Measurements from ENCODE around the gene DISC1.

DISC1 gene

GRCh38 chr1:231857609-231858135, 231.1 kb downstream of the DISC1 start:
- DNase-seq (ENCODE audit: low spot score): no peak

GRCh38 chr1:231860221-231861088, 233.9 kb downstream of the DISC1 start:
- no peak for DNase-seq (ENCODE audit: low spot score)

GRCh38 chr1:231861541-231862481, 235.2 kb downstream of the DISC1 start:
- DNase-seq (ENCODE audit: low spot score): no peak

GRCh38 chr1:231862611-231863010, 236.0 kb downstream of the DISC1 start:
- DNase-seq (ENCODE audit: low spot score): no peak

GRCh38 chr1:231865331-231865730, 238.7 kb downstream of the DISC1 start:
- DNase-seq (ENCODE audit: low spot score): no peak

GRCh38 chr1:231866392-231867331, 240.1 kb downstream of the DISC1 start:
- peak; percentile 57 for DNase-seq (ENCODE audit: low spot score)

- no peak for DNase-seq (ENCODE audit: low spot score)
Observed at GRCh38 chr1:231867607-231868006, 241.0 kb downstream of the DISC1 start.

- no peak for DNase-seq (ENCODE audit: low spot score)
Observed at GRCh38 chr1:231869364-231869763, 242.8 kb downstream of the DISC1 start.

GRCh38 chr1:231871471-231871870, 244.9 kb downstream of the DISC1 start:
- DNase-seq (ENCODE audit: low spot score): no peak

GRCh38 chr1:231871878-231872277, 245.3 kb downstream of the DISC1 start:
- DNase-seq (ENCODE audit: low spot score): no peak

GRCh38 chr1:231872461-231872910, 245.9 kb downstream of the DISC1 start:
- DNase-seq (ENCODE audit: low spot score): peak; percentile 8

- DNase-seq (ENCODE audit: low spot score): no peak
Observed at GRCh38 chr1:231878737-231879136, 252.1 kb downstream of the DISC1 start.

- DNase-seq (ENCODE audit: low spot score): no peak
Observed at GRCh38 chr1:231879296-231879695, 252.7 kb downstream of the DISC1 start.

- DNase-seq (ENCODE audit: low spot score): no peak
Observed at GRCh38 chr1:231882333-231882732, 255.7 kb downstream of the DISC1 start.

GRCh38 chr1:231882790-231883189, 256.2 kb downstream of the DISC1 start:
- DNase-seq (ENCODE audit: low spot score): no peak

- no peak for DNase-seq (ENCODE audit: low spot score)
Observed at GRCh38 chr1:231883382-231883781, 256.8 kb downstream of the DISC1 start.

GRCh38 chr1:231885209-231885854, 258.7 kb downstream of the DISC1 start:
- peak; percentile 25 for DNase-seq (ENCODE audit: low spot score)

GRCh38 chr1:231887166-231887565, 260.6 kb downstream of the DISC1 start:
- no peak for DNase-seq (ENCODE audit: low spot score)

- DNase-seq (ENCODE audit: low spot score): no peak
Observed at GRCh38 chr1:231887866-231888265, 261.3 kb downstream of the DISC1 start.

GRCh38 chr1:231890791-231891190, 264.2 kb downstream of the DISC1 start:
- no peak for DNase-seq (ENCODE audit: low spot score)

All from AG08396 (cell line).